ENCODE measurements around the gene FPGS.
"Not testable (repeated sequence)": the region's sequence is repeated elsewhere in the genome, so short reads cannot be mapped to it uniquely, and the experiment has no call there.

FPGS gene

GRCh38 chr9:127770583-127770904 lies 32.1 kb upstream of the FPGS start:
- in situ Hi-C loops (cut with HindIII; ENCODE audit: low sequenced_read_pairs) = no loop called here

DNA sequence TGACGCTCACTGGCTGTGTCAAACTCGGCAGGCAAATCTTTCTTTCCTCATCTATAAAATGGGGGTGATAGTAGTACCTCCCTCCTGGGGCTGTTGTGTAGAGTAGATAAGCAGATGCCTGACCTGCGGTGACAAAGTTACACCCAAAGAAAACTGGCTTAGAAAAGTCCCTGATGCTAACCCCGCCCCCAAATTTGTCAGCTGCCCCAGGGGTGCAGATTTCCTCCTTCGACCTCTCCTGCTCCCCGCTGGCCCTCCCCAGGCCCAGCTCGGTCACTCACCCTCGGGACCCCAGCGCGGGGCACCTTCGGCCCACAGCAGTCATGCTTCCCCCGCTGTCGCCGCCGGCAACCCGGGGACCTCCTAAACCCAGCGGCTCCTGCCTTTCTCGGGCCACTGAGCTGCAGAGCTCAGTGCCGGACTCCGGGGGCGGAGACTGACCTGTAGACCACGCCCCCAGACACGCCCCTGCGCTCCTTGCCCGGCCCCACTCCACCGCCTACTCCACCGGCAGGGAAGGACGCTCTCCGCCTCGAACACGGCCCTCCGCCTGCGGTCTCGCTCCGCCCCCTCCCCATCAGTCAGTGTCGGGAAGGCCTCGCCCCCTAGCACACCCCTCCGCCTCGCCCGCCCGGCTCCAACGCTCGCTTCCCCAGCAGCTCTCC lies 31.6 kb upstream of the FPGS start:
- in situ Hi-C loops (cut with HindIII; ENCODE audit: low sequenced_read_pairs) = no loop called here

DNA sequence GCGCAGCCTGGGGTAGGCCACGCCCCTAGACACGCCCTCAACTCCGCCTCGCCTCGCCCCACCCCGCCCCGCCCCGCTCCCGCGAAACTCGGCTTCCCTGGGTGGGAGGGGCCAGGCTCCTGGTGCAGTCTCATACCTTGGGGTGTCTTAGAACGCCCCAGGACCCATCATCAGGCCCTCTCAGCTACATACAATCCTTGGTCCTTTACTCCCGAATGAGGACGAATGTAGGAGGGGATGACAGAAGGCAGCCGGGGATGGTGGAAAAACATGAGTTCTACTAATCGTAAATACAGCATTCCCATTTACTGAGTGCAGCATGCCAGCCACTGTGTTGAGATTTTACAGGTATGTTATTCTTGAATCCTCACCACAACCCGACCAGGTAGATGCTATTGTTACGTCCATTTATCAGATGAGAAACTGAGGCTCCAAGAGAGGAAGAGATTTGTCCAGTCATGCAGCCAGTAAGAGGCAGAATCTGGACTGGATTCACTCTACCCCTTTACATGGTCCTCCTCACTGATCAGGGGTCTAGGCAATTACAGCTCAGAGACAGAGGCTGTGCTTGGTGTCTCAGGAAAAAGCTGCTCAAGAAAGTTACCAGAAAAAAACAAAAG lies 31.0 kb upstream of the FPGS start:
- in situ Hi-C loops (cut with HindIII; ENCODE audit: low sequenced_read_pairs) = no loop called here

DNA sequence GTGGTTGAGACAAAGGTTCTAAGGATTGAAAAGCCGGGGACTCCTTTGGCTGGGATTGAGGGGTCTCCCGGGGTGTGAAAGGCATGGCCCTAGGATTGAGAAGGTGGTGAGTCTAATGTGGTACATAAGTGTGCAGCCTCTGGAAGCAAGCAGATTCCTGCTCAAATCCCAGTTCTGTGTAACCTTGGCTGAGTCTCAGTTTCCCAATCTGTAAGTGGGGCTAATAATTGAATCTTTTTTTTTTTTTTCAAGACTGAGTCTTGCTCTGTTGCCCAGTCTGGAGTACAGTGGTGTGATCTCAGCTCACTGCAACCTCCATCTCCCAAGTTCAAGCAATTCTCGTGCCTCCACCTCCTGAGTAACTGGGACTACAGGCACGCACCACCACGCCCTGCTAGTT lies 30.1 kb upstream of the FPGS start:
- in situ Hi-C loops (cut with HindIII; ENCODE audit: low sequenced_read_pairs) = no loop called here

DNA sequence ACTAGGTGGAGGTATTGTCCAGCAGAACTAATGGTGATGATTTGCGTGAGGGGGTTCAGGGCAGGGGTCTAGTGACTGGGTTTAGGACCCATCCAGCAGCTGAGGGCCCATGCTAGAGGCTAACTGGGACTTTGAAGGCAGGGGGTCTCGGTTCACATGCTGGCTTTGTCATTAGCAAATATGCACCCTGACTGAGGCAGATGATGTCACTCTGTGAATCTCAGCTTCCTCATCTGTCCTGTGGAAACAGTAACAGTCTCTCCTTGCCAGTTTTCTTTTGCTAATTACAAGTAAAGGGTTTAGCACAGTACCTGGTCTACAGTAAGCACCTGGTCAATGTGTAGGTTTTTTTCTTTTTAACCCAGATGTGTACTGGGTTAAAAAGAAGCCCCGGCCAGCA lies 29.4 kb upstream of the FPGS start:
- in situ Hi-C loops (cut with HindIII; ENCODE audit: low sequenced_read_pairs) = no loop called here

GRCh38 chr9:127773981-127774380 lies 28.7 kb upstream of the FPGS start:
- in situ Hi-C loops (cut with HindIII; ENCODE audit: low sequenced_read_pairs) = no loop called here

- in situ Hi-C loops (cut with HindIII; ENCODE audit: low sequenced_read_pairs) = no loop called here
Measured at GRCh38 chr9:127776195-127776923, 26.3 kb upstream of the FPGS start.

DNA sequence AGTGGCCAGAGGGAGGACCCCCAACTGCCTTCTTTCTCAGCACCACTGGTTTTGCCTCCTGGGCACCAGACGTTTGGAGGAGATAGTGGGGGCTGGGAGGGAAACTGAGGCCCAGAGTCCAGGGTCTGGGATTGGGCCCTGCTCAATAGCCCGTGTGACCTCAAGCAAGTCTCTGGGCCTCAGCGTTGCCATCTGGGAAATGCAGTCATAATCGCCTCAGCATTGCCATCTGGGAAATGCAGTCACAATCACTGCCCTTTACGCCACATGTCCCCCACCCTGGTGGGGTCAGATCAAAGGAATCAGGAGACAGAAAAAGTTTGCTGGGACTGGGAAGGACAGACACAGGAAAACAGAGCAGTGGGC lies 25.8 kb upstream of the FPGS start:
- in situ Hi-C loops (cut with HindIII; ENCODE audit: low sequenced_read_pairs) = no loop called here

GRCh38 chr9:127777368-127777980 lies 25.2 kb upstream of the FPGS start:
- in situ Hi-C loops (cut with HindIII; ENCODE audit: low sequenced_read_pairs) = no loop called here

DNA sequence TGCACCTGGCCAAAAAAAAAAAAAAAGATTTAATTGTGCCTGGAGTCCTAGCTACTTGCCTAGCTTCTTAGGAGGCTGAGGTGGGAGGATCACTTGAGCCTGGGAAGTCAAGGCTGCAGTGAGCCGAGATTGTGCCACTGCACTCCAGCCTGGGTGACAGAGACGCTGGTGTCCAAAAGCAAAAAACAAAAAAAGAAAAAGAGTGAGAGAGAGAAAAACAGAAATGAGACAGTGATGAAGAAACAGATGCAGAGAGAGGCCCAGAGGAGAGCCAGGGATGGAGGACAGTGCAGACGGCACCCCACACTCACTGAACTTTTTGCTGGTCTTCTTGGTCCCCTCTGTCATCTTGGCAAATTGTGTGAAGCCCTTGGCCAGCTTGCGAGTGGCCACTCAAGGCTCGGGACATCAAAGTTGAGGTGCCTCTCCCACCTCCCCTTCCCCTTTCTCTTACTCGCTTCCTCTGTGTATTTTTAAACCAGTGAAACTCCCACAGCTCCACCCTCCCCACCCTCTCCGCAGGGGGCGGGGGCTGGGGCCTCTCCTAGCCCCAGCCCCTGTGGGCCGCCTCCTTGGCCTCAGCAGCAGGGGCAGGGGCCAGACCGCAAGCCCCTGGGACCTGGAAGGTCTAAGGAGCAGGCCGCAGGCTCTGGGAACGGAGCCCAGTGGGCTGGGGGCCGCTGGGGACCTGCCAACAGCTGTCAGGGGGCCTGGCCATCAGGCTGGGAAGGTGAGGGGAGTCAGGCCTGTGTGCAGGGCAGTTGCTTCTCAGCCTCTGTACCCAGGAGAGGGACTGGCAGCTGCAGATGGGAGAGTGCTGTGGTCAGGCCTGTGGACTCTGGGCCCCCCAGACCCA lies 24.2 kb upstream of the FPGS start, which contains the start of gene SH2D3C:
SH2D3C (minus strand) TSS at position 387 of the 856 bp plus-strand sequence; CDS start at position 348, 39 bp downstream.
- in situ Hi-C loops (cut with HindIII; ENCODE audit: low sequenced_read_pairs) = no loop called here

- in situ Hi-C loops (cut with HindIII; ENCODE audit: low sequenced_read_pairs) = no loop called here
Measured at GRCh38 chr9:127779136-127779981, 23.3 kb upstream of the FPGS start.

DNA sequence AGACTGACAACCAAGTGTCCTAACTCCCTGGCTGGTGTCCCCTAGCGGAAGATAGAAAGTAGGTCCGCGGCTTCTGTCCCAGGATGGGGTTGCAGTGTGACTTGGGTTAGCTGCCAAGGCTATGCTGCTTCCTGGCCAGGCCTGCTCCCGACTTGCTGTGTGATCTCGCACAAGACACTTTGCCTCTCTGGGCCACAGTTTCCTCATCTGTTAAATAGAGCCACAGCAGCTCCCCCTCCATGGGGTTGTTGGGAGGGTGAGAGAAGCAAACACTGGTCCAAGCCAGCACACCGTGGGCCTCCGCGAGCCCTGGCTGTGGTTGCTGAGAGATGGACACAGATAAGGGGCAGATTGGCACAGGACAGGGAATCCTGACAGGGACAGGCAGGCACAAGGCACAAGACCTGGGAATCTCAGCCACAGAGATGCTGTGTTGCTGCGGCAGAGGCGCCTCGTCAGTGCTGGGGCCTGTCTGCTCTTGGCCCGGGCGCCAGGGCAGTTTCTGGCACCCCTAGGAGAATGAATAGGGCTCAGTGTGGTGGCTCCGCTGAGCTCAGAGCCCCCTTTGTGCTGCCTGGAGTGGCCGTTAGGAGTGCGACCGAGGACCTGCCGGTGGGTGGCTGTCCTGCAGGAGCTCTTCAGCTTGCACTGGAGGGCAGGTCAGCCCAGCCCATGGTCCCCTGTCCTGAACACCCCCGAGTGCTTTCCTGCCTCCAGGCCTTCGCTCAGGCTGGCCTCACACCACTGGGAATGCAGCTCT lies 22.4 kb upstream of the FPGS start:
- in situ Hi-C loops (cut with HindIII; ENCODE audit: low sequenced_read_pairs) = no loop called here

- in situ Hi-C loops (cut with HindIII; ENCODE audit: low sequenced_read_pairs) = not testable (repeated sequence)
Measured at GRCh38 chr9:127780909-127781308, 21.8 kb upstream of the FPGS start.

GRCh38 chr9:127781806-127782205 lies 20.9 kb upstream of the FPGS start:
- in situ Hi-C loops (cut with HindIII; ENCODE audit: low sequenced_read_pairs) = no loop called here

GRCh38 chr9:127783111-127784008 lies 19.3 kb upstream of the FPGS start:
- in situ Hi-C loops (cut with HindIII; ENCODE audit: low sequenced_read_pairs) = no loop called here

- in situ Hi-C loops (cut with HindIII; ENCODE audit: low sequenced_read_pairs) = no loop called here
Measured at GRCh38 chr9:127785023-127785932, 17.4 kb upstream of the FPGS start.
